Peyer's patch (tissue), 4 donors: ENCODE results near the gene KCND2.

Source experiments
- POLR2A ChIP-seq, 2 donors: fragments of 450-650 bp; IDR thresholded peaks; one replicate each; pipeline ENCODE4 v1.5.1; 2017; ENCODE audit warnings: antibody characterized with exemption in 2 of 2, mild to moderate bottlenecking in 2 of 2, moderate library complexity in 2 of 2
- TF ChIP-seq, protein P1 (sequence below), 6 experiments: fragments of 450-650 bp in 4 of 6; fragments of 200-600 bp in 2 of 6; sonication (generic) in 1 of 6; IDR thresholded peaks; one replicate each; pipeline ENCODE4 v1.5.1; 2017 to 2019; ENCODE audit warnings: antibody characterized with exemption in 6 of 6, mild to moderate bottlenecking in 3 of 6, moderate library complexity in 1 of 6

GRCh38 chr7:120334475-120334874, 61.5 kb downstream of the KCND2 start:
- TF ChIP-seq, protein P1, sequence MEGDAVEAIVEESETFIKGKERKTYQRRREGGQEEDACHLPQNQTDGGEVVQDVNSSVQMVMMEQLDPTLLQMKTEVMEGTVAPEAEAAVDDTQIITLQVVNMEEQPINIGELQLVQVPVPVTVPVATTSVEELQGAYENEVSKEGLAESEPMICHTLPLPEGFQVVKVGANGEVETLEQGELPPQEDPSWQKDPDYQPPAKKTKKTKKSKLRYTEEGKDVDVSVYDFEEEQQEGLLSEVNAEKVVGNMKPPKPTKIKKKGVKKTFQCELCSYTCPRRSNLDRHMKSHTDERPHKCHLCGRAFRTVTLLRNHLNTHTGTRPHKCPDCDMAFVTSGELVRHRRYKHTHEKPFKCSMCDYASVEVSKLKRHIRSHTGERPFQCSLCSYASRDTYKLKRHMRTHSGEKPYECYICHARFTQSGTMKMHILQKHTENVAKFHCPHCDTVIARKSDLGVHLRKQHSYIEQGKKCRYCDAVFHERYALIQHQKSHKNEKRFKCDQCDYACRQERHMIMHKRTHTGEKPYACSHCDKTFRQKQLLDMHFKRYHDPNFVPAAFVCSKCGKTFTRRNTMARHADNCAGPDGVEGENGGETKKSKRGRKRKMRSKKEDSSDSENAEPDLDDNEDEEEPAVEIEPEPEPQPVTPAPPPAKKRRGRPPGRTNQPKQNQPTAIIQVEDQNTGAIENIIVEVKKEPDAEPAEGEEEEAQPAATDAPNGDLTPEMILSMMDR (IDR thresholded peaks at IDR 0.05) = no peak
- TF ChIP-seq POLR2A (IDR thresholded peaks at IDR 0.05) = no peak
